Measurements from ENCODE around the gene HTR1B. TPM values are rescaled to one million over a fixed set of nuclear protein-coding genes. Genes with fewer than 3 reads are reported as not detected.

Gene HTR1B
- total RNA-seq, 2 donors from 2014 or later, result not detected

GRCh38 chr6:77487808-77488425, 24.6 kb upstream of the HTR1B start:
- no peak for DNase-seq (ENCODE audit: low spot score)
- H3K4me3 ChIP-seq, result no peak overlapping the region
- no peak for TF ChIP-seq CTCF (IDR thresholded peaks at IDR 0.05)
- no peaks in the 10 kb centered on the region for H3K9me3 ChIP-seq
- H3K4me1 ChIP-seq, result no peaks in the 10 kb centered on the region
- no peak overlapping the region for H3K27ac ChIP-seq
- no peaks in the 10 kb centered on the region for H3K36me3 ChIP-seq
- no peaks in the 10 kb centered on the region for H3K27me3 ChIP-seq

- DNase-seq (ENCODE audit: low spot score), result no peak
- no peaks in the 10 kb centered on the region for H3K9me3 ChIP-seq
- no peak for TF ChIP-seq CTCF (IDR thresholded peaks at IDR 0.05)
- H3K27ac ChIP-seq, result no peak overlapping the region
- H3K4me1 ChIP-seq, result no peaks in the 10 kb centered on the region
- no peaks in the 10 kb centered on the region for H3K36me3 ChIP-seq
- H3K27me3 ChIP-seq, result no peaks in the 10 kb centered on the region
- no peak overlapping the region for H3K4me3 ChIP-seq
Observed at GRCh38 chr6:77482981-77483380, 19.7 kb upstream of the HTR1B start.

- Histone ChIP-seq H3K27ac (no peak overlapping the region), H3K36me3 (no peaks in the 10 kb centered on the region), H3K27me3 (no peaks in the 10 kb centered on the region), H3K9me3 (no peaks in the 10 kb centered on the region), H3K4me3 (no peak overlapping the region), H3K4me1 (no peaks in the 10 kb centered on the region)
- TF ChIP-seq CTCF (IDR thresholded peaks at IDR 0.05), result no peak
- no peak for DNase-seq (ENCODE audit: low spot score)
Observed at GRCh38 chr6:77474973-77475372, 11.7 kb upstream of the HTR1B start.

- no peaks in the 10 kb centered on the region for H3K27me3 ChIP-seq
- no peaks in the 10 kb centered on the region for H3K4me1 ChIP-seq
- no peaks in the 10 kb centered on the region for H3K9me3 ChIP-seq
- H3K27ac ChIP-seq, result no peak overlapping the region
- H3K36me3 ChIP-seq, result no peaks in the 10 kb centered on the region
- no peak for DNase-seq (ENCODE audit: low spot score)
- no peak for TF ChIP-seq CTCF (IDR thresholded peaks at IDR 0.05)
- H3K4me3 ChIP-seq, result no peak overlapping the region
Observed at GRCh38 chr6:77474286-77474956, 11.1 kb upstream of the HTR1B start.

- Histone ChIP-seq H3K36me3 (no peaks in the 10 kb centered on the region), H3K9me3 (no peaks in the 10 kb centered on the region), H3K4me1 (peaks cover 0 to 12% of the 10 kb centered on the region in 2 donors), H3K27me3 (no peaks in the 10 kb centered on the region), H3K27ac (no peak overlapping the region), H3K4me3 (no peak overlapping the region)
- DNase-seq (ENCODE audit: low spot score), result no peak
- no peak for TF ChIP-seq CTCF (IDR thresholded peaks at IDR 0.05)
Observed at GRCh38 chr6:77470983-77471382, 7.7 kb upstream of the HTR1B start.
